HepG2 (cell line): ENCODE data around the gene ALOX5AP. TPM values are rescaled to one million over a fixed set of nuclear protein-coding genes. Genes with fewer than 3 reads are reported as not detected.

Experiments
- ATAC-seq: fragments of 200-7000 bp; cut with Tn5 transposase; 3 replicates; pipeline ENCODE4 v1.9.1; 2020; ENCODE audit warnings: mild to moderate bottlenecking, moderate library complexity
- BruUV-seq: library from RNA; stranded (reverse); fragments of 400-500 nt; replicated peaks from 2 replicates; lab custom pipeline; 2021; lab: Mats Ljungman, UMichigan
- CTCF ChIA-PET: fragments of 300-600 bp; formaldehyde crosslinking; extraction: SDS; loops from one replicate; lab custom pipeline; 2021; ENCODE audit warnings: low total read pairs, inconsistent platforms, low intra/inter-chr PET ratio; lab: Yijun Ruan, JAX
- POLR2A ChIA-PET: fragments of 350-600 bp; sonication (Branson Sonifier 250); formaldehyde crosslinking; loops from one replicate; lab custom pipeline; 2020; ENCODE audit warnings: antibody characterized with exemption, inconsistent platforms; lab: Yijun Ruan, JAX
- DNase-seq: peaks from one replicate; pipeline ENCODE4 v3.0.0-alpha.2; 2015; ENCODE audit warnings: low spot score
- FAIRE-seq: peaks from 3 replicates; lab custom pipeline; 2011; peaks lifted over from hg19 to GRCh38; lab: Jason Lieb, UNC
- H2AFZ ChIP-seq: one replicate; pipeline ENCODE4 v1.6.1; 2011; ENCODE audit warnings: low read length, inconsistent platforms
- H3K27ac ChIP-seq: fragments of 300-600 bp; 3 replicates; pipeline ENCODE4 v1.8.0; 2011; ENCODE audit warnings: mixed run types, mild to moderate bottlenecking, mixed read lengths, low read length, inconsistent platforms; ENCODE audit not compliant: insufficient read depth; ENCODE audit errors: extremely low read length
- H3K27me3 ChIP-seq, 2 experiments: fragments of 200-600 bp in 1 of 2; 2 replicates in 1 of 2; 3 replicates in 1 of 2; pipeline versions ENCODE4 v1.6.0 to v1.8.0; 2011; ENCODE audit warnings: low read length in 2 of 2, mild to moderate bottlenecking in 2 of 2, moderate library complexity in 2 of 2, inconsistent platforms in 1 of 2; ENCODE audit not compliant: insufficient read depth in 2 of 2, control insufficient read depth in 1 of 2
- H3K36me3 ChIP-seq, 2 experiments: fragments of 200-600 bp in 1 of 2; replicated peaks in 1 of 2; 2 replicates in 1 of 2; 3 replicates in 1 of 2; pipeline versions ENCODE4 v1.5.1 to v1.8.0; 2011; ENCODE audit warnings: low read length in 2 of 2, inconsistent platforms in 1 of 2; ENCODE audit not compliant: insufficient read depth in 2 of 2, control insufficient read depth in 1 of 2
- H3K4me1 ChIP-seq: 2 replicates; pipeline ENCODE4 v1.5.1; 2012; ENCODE audit warnings: low read length, inconsistent platforms; ENCODE audit not compliant: insufficient read depth
- H3K4me2 ChIP-seq: 2 replicates; pipeline ENCODE4 v1.6.0; 2011; ENCODE audit warnings: low read depth, low read length, inconsistent platforms
- H3K4me3 ChIP-seq, 3 experiments: fragments of 200-600 bp in 1 of 3; sonication (generic), shearing (Covaris generic) in 1 of 3; replicated peaks in 1 of 3; 2 replicates each; pipeline ENCODE4 v1.5.1; 2011 to 2016; ENCODE audit warnings: low read length in 3 of 3, inconsistent platforms in 2 of 3, low read depth in 2 of 3, mild to moderate bottlenecking in 2 of 3, control low read depth in 1 of 3, mixed read lengths in 1 of 3; ENCODE audit not compliant: insufficient read depth in 1 of 3
- H3K79me2 ChIP-seq: one replicate; pipeline ENCODE4 v1.6.1; 2011; ENCODE audit warnings: low read length, inconsistent platforms; ENCODE audit not compliant: insufficient read depth
- H3K9ac ChIP-seq: 2 replicates; pipeline ENCODE4 v1.6.0; 2011; ENCODE audit warnings: mild to moderate bottlenecking, low read depth, low read length, inconsistent platforms; ENCODE audit not compliant: insufficient read depth
- H3K9me3 ChIP-seq: 2 replicates; pipeline ENCODE4 v1.5.1; 2012; ENCODE audit warnings: mild to moderate bottlenecking, low read length
- H4K20me1 ChIP-seq: 2 replicates; pipeline ENCODE4 v1.6.0; 2011; ENCODE audit warnings: inconsistent platforms, mild to moderate bottlenecking, low read length, moderate library complexity; ENCODE audit not compliant: insufficient read depth
- ERF ChIP-seq: IDR thresholded peaks from 2 replicates; pipeline ENCODE4 v1.6.1; 2018; ENCODE audit warnings: missing biosample characterization, missing genetic modification reagents
- HNRNPH1 ChIP-seq: fragments of 200-400 bp; formaldehyde crosslinking; optimal IDR thresholded peaks from 2 replicates; pipeline ENCODE3; 2017; ENCODE audit warnings: mild to moderate bottlenecking, low read depth, low read length
- SNAPC5 ChIP-seq: sonication (generic); formaldehyde crosslinking; IDR thresholded peaks from 2 replicates; pipeline ENCODE4 v1.8.1; 2023; ENCODE audit warnings: mild to moderate bottlenecking, missing genetic modification reagents, borderline replicate concordance
- ZNF335 ChIP-seq: sonication (generic); formaldehyde crosslinking; IDR thresholded peaks from 2 replicates; pipeline ENCODE4 v1.4.0; 2020; ENCODE audit warnings: missing genetic modification reagents
- ZNF839 ChIP-seq: sonication (generic); formaldehyde crosslinking; IDR thresholded peaks from 2 replicates; pipeline ENCODE4 v1.4.0; 2020; ENCODE audit warnings: missing genetic modification reagents, mild to moderate bottlenecking, borderline replicate concordance
- WGBS: methylation state at CpG from one replicate; pipeline ENCODE4 v1.1.6; 2017; ENCODE audit warnings: low lambda C conversion rate; 5-methylcytosine and 5-hydroxymethylcytosine counted together
- in situ Hi-C: cut with HindIII; loops from 2 replicates; pipeline ENCODE4 v1.10.0; 2017; ENCODE audit warnings: low pct_unique_long_range_greater_than_20kb; ENCODE audit not compliant: extremely low pct_ligation_motif_present
- intact Hi-C: fragments of 100-400 bp; cut with micrococcal nuclease; formaldehyde crosslinking; loops from one replicate; pipeline ENCODE4 v1.10.0; 2022; ENCODE audit not compliant: unreplicated experiment
- polyA plus RNA-seq, 8 experiments: library from polyadenylated mRNA; depleted of rRNA in 3 of 8; stranded (reverse) in 7 of 8; unstranded in 1 of 8; fragments of >200 nt; fragmentation: Illumina TruSeq in 4 of 8; extraction: Trizol in 4 of 8; gene quantifications; 2 replicates each; pipeline versions ENCODE4 v1.2.1 to v1.2.3, GENCODE V29; 2011 to 2016; ENCODE audit warnings: low read depth in 4 of 8, missing spikeins in 1 of 8, mixed read lengths in 1 of 8; ENCODE audit not compliant: insufficient read depth in 1 of 8
- total RNA-seq, 5 experiments: library from RNA; depleted of rRNA; stranded (reverse); fragments of >200 nt; fragmentation: Illumina TruSeq; extraction: Trizol; gene quantifications; 2 replicates each; pipeline ENCODE4 v1.2.3, GENCODE V29; 2016; ENCODE audit warnings: low read depth in 1 of 5

The ALOX5AP gene
- total and polyA plus RNA-seq, 2 of the 13 experiments (the other 11 are each of a cell fraction or from before 2014, with no cell fraction given), result 0.97 to 1.2 TPM

- TF ChIP-seq SNAPC5 (CRISPR knock-in tag), result no peak
These were observed 9.8 kb upstream of the ALOX5AP start (continued) for GRCh38 chr13:30725326-30726085.

GRCh38 chr13:30726192-30726591 lies 9.2 kb upstream of the ALOX5AP start:
- H4K20me1 ChIP-seq, result no peaks in the 10 kb centered on the region
- no peak for FAIRE-seq
- no peak for TF ChIP-seq ERF (CRISPR knock-in tag)
- TF ChIP-seq HNRNPH1, result no peak
- TF ChIP-seq ZNF335 (CRISPR knock-in tag), result no peak
- TF ChIP-seq ZNF839, result no peak
- ChIA-PET CTCF (no interaction called here), POLR2A (no interaction called here)
- DNase-seq, result no peak
- no peak overlapping the region for H2AFZ ChIP-seq
- intact Hi-C loops (no loop called here), in situ Hi-C loops (no loop called here)
- H3K9ac ChIP-seq, result no peak overlapping the region
- no peak overlapping the region for H3K4me2 ChIP-seq
- WGBS, result 0% methylated on average over 1 of the region's 1 CpG
- no peak for ATAC-seq
- H3K27me3 ChIP-seq, result no peaks in the 10 kb centered on the region
- no peaks in the 10 kb centered on the region for H3K36me3 ChIP-seq
- BruUV-seq, result no TSS peak
- H3K27ac ChIP-seq, result no peak overlapping the region
- H3K4me3 ChIP-seq, result no peak overlapping the region
- H3K9me3 ChIP-seq, result no peaks in the 10 kb centered on the region
- H3K79me2 ChIP-seq, result no peaks in the 10 kb centered on the region
- peaks cover 15% of the 10 kb centered on the region for H3K4me1 ChIP-seq
